ENCODE measurements around the gene FZD4.
"Not testable (repeated sequence)": the region's sequence is repeated elsewhere in the genome, so short reads cannot be mapped to it uniquely, and the experiment has no call there.

FZD4 gene

DNA sequence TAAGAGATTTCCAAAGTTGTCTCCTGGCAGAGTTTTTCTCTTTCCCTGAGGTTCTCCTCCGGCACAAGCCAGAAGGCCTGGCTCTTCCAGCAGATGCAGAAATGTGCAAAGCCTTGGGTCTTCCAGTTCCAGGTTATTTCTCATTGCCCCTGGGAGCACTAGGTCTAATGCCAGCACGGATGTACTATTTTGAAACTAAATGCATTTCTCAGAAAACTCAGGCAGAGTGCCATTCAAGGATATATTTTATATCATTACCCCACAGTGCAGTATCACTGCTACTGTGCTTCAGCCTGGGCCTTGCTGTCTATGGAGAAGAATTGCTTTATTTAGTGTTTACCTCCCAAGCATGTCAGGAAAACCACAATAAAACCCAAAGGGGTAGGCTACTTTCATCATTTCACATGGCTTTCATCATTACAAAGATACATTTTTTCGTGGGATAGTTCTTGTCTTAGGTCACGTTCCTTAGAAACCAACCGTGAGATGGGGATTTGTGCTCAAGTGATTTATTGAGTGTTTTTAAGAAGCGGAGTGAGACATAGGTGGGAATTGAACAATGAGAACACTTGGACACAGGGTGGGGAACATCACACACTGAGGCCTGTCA, 22.4 kb upstream of the FZD4 start:
- ChIA-PET CTCF (interaction anchor here (1.4 to 1.9 kb wide), 2 partner anchors 17 to 20 kb away, joined by 4 to 7 read pairs; no protein-coding TSS in a partner anchor), POLR2A (no interaction called here)
- no peak for DNase-seq (ENCODE audit: extremely low spot score)
- TF ChIP-seq, protein P1, sequence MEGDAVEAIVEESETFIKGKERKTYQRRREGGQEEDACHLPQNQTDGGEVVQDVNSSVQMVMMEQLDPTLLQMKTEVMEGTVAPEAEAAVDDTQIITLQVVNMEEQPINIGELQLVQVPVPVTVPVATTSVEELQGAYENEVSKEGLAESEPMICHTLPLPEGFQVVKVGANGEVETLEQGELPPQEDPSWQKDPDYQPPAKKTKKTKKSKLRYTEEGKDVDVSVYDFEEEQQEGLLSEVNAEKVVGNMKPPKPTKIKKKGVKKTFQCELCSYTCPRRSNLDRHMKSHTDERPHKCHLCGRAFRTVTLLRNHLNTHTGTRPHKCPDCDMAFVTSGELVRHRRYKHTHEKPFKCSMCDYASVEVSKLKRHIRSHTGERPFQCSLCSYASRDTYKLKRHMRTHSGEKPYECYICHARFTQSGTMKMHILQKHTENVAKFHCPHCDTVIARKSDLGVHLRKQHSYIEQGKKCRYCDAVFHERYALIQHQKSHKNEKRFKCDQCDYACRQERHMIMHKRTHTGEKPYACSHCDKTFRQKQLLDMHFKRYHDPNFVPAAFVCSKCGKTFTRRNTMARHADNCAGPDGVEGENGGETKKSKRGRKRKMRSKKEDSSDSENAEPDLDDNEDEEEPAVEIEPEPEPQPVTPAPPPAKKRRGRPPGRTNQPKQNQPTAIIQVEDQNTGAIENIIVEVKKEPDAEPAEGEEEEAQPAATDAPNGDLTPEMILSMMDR (IDR thresholded peaks at IDR 0.05; ENCODE audit: control extremely low read depth, extremely low read depth, low read depth, missing control alignments), result no peak

DNA sequence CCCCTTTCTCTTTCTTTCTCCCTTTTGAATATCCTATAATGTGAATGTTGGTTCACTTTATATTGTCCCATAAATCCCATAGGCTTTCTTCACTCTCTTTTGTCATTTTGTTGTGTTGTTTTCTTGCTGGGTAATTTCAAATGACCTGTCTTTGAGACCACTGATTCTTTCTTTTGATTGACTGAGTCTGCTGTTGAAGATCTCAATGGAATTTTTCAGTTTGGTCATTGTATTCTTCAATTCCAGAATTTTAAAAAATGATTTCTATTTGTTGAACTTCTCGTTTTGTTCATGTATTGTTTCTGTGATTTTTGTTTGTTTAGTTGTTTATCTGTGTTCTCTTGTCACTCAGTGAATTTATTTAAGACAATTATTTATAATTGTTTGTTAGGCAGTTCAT, 17.5 kb upstream of the FZD4 start:
- no peak for DNase-seq (ENCODE audit: extremely low spot score)
- CTCF ChIA-PET, result no interaction called here
- TF ChIP-seq, protein P1 (IDR thresholded peaks at IDR 0.05; ENCODE audit: control extremely low read depth, extremely low read depth, low read depth, missing control alignments), result no peak
- POLR2A ChIA-PET, result no interaction called here

DNA sequence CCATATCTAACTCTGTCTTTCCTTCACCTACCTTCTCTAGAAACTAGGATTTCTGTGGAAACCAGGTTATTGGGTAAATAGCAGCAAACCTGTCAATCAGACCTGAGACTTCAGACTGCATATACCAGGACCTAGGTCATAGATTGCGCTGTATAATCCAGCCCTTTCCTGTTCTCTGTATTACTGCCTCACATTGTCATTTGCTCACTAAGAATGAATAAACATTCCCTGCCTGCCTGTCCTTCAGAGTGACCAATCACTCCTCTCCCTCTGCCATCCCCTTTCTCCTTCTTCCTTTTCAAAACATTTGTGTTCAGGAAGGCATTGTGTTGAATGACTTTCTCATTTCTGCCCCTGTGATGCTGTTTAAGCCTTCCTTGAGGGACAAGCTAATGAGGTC, 14.1 kb upstream of the FZD4 start:
- POLR2A ChIA-PET, result no interaction called here

DNA sequence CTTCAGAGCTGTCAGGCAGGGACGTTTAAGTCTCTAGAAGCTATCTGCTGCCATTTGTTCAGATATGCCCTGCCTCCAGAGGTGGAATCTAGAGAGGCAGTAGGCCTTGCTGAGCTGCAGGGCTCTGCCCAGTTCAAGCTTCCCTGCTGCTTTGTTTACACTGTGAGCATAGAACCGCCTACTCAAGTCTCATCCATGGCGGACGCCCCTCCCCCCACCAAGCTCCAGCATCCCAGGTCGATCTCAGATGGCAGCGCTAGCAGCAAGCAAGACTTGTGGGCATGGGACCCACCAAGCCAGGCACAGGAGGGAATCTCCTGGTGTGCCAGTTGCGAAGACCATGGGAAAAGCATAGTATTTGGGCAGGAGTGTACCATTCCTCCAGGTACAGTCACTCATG, 12.4 kb upstream of the FZD4 start:
- DNase-seq (ENCODE audit: extremely low spot score); POLR2A ChIA-PET: not testable (repeated sequence)
- CTCF ChIA-PET, result interaction anchor here (1.6 kb wide), 1 partner anchor 28 kb away, joined by 5 read pairs; no protein-coding TSS in a partner anchor

More for the DNA sequence above, 14.1 kb upstream of the FZD4 start:
- TF ChIP-seq, protein P1 (IDR thresholded peaks at IDR 0.05; ENCODE audit: control extremely low read depth, extremely low read depth, low read depth, missing control alignments), result no peak
- CTCF ChIA-PET, result interaction anchor here (0.7 to 0.9 kb wide), 2 partner anchors 9 to 13 kb away, joined by 3 read pairs; no protein-coding TSS in a partner anchor
- no peak for DNase-seq (ENCODE audit: extremely low spot score)

DNA sequence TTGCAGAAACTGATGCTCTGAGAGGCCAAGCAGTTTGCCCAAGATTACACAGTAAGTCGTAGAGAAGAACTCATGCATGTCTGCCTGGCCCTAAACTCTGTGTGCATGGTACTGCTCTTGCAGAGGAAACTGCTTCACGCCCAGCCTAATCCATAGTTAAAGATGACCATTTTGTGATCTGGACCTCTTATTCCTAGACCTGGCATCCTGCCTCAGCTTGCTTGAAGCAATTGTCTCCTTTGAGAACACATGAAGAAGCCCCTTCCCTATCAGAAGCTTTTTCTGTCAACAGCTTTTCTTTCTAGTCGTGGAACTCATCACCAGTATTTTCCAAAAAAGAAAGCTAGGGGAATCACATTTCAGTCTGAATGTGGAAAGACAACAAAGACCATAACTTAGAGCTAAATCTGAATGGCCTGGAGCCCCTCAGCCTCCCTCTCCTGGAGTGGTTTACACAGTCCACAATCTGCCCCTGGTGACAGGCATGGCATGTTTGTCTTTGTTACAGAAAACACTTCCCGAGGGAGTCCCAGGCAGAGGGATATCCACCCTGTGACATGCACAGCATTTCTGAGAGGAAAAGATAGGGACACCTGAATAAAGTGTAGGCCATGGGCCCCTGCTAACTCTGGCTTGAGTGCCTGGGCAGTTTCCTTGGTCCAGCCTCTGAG, 2.9 kb upstream of the FZD4 start:
- POLR2A ChIA-PET, result no interaction called here

DNA sequence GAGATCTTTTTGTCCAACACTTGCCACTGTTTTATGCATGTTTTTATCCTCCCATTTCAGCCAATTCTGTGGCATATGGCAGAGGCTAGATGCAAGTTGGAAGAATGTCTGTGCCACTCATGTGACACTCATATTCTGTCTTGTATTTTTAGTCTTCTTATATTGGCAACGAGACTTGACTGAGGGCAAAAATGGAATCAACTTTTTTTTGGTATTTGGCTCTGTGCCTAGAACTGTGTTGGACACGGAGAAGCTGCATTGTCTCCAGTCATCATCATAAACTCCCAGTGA, 1.7 kb upstream of the FZD4 start:
- POLR2A ChIA-PET, result no interaction called here
- TF ChIP-seq, protein P1 (IDR thresholded peaks at IDR 0.05; ENCODE audit: control extremely low read depth, extremely low read depth, low read depth, missing control alignments), result no peak
- CTCF ChIA-PET, result interaction anchor here (2.3 to 4.9 kb wide), 2 partner anchors 18 to 22 kb away, joined by 8 to 29 read pairs; no protein-coding TSS in a partner anchor
- no peak for DNase-seq (ENCODE audit: extremely low spot score)

More for the DNA sequence above, 2.9 kb upstream of the FZD4 start:
- TF ChIP-seq, protein P1 (IDR thresholded peaks at IDR 0.05; ENCODE audit: control extremely low read depth, extremely low read depth, low read depth, missing control alignments), result no peak
- DNase-seq (ENCODE audit: extremely low spot score), result no peak
- CTCF ChIA-PET, result interaction anchor here (0.9 to 2.0 kb wide), 6 partner anchors 9 to 463 kb away, joined by 3 to 10 read pairs (median 4); no protein-coding TSS in a partner anchor

DNA sequence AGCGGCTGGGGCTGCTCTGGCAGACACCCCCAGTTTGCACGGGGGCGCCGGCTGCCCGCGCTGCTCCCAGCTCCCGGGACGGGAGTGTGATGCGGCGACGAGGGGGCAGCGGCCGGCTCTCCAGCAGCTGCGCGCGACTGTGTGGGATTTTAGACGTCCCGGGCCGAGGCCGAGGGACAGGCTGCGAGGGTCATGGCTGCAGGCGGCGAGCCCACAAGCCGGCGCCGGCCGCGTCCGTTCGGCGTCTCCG, 159 bp downstream of the FZD4 start:
- ChIA-PET POLR2A (interaction anchor here (0.6 kb wide), 1 partner anchor 864 kb away, joined by 3 read pairs; no protein-coding TSS in a partner anchor), CTCF (interaction anchor here (1.1 to 4.9 kb wide), 6 partner anchors 10 to 335 kb away, joined by 3 to 29 read pairs (median 4); no protein-coding TSS in a partner anchor)
- no peak for DNase-seq (ENCODE audit: extremely low spot score)
- TF ChIP-seq, protein P1 (IDR thresholded peaks at IDR 0.05; ENCODE audit: control extremely low read depth, extremely low read depth, low read depth, missing control alignments), result no peak

Measured in GM10248 (cell line).